ENCODE results near the gene SRD5A1. TPM values are rescaled to one million over a fixed set of nuclear protein-coding genes. Genes with fewer than 3 reads are reported as not detected.

The SRD5A1 gene
- total and polyA plus RNA-seq, 2 of the 8 experiments (the other 6 are each of a cell fraction or from before 2014, with no cell fraction given) = 34.7 to 42.4 TPM

GRCh38 chr5:6676702-6677101 is 43.5 kb downstream of the SRD5A1 start:
- H3K79me1 ChIP-seq (ENCODE audit: low read depth, low read length) = no peaks in the 10 kb centered on the region
- no peak overlapping the region for H3K23ac ChIP-seq (ENCODE audit: insufficient read length)
- H3K36me3 ChIP-seq (ENCODE audit: control insufficient read depth in 2 of 4, insufficient read depth in 4 of 4, low read length in 3 of 4) = peaks cover 0 to 7% (median 0%) of the 10 kb centered on the region in 4 experiments; a peak in 1 of 8 replicates
- H4K8ac ChIP-seq (ENCODE audit: extremely low read depth, insufficient read depth, low read length) = no peak overlapping the region
- no peaks in the 10 kb centered on the region for H3K4me1 ChIP-seq (replicated peaks in 1 of 4; ENCODE audit: control insufficient read depth in 3 of 4, insufficient read depth in 4 of 4, low read length in 3 of 4)
- H2BK20ac ChIP-seq (ENCODE audit: low read length) = no peak overlapping the region
- POLR2A ChIA-PET (ENCODE audit: partially characterized antibody) = interaction anchor here (1.0 to 1.4 kb wide), 2 partner anchors 11 to 12 kb away, joined by 3 to 4 read pairs; no protein-coding TSS in a partner anchor
- H3K9me3 ChIP-seq (ENCODE audit: insufficient read depth in 2 of 2, low read depth in 1 of 2, low read length in 1 of 2) = peaks cover 15 to 19% of the 10 kb centered on the region in 2 experiments
- no peak for DNase-seq (ENCODE audit: low read depth in 1 of 2, low spot score in 2 of 2)
- no peak overlapping the region for H3K4ac ChIP-seq (replicated peaks; ENCODE audit: insufficient read length, low read depth, low read length)
- no peak overlapping the region for H4K91ac ChIP-seq (replicated peaks; ENCODE audit: insufficient read length, low read length)
- H3K4me3 ChIP-seq (ENCODE audit: extremely low read depth in 1 of 4, insufficient read depth in 2 of 4, low read depth in 3 of 4, low read length in 4 of 4) = no peak overlapping the region
- H3K27me3 ChIP-seq (replicated peaks in 1 of 4; ENCODE audit: control insufficient read depth in 3 of 4, extremely low read depth in 1 of 4, insufficient read depth in 3 of 4, low read length in 3 of 4) = no peaks in the 10 kb centered on the region; a peak in 1 of 7 replicates
- 69% methylated on average over 2 of the region's 2 CpGs; no CpG with 5 or more reads in 1 of the 2 experiments for WGBS, 2 experiments (ENCODE audit: extremely low coverage in 1 of 2, insufficient coverage in 1 of 2, insufficient read length in 1 of 2, insufficient replicate concordance in 2 of 2, low coverage in 1 of 2, low lambda C conversion rate in 2 of 2, missing lambda C conversion rate in 1 of 2)
- peaks cover 0 to 2% of the 10 kb centered on the region in 2 experiments for H4K20me1 ChIP-seq (replicated peaks in 1 of 2; ENCODE audit: control insufficient read depth in 1 of 2, insufficient read depth in 2 of 2, low read length in 2 of 2)
- no peak overlapping the region for H2BK5ac ChIP-seq (ENCODE audit: low read depth, low read length)
- H2AFZ ChIP-seq (ENCODE audit: low read length) = no peak overlapping the region
- no peaks in the 10 kb centered on the region for H3K79me2 ChIP-seq (ENCODE audit: control insufficient read depth in 1 of 2, insufficient read depth in 2 of 2, low read length in 2 of 2)
- no peak overlapping the region for H3K4me2 ChIP-seq (ENCODE audit: insufficient read depth in 1 of 2, low read depth in 2 of 2, low read length in 2 of 2)
- CTCF ChIA-PET (ENCODE audit: partially characterized antibody) = interaction anchor here (1.0 kb wide), 1 partner anchor 11 kb away, joined by 3 read pairs; no protein-coding TSS in a partner anchor
- H2BK120ac ChIP-seq (replicated peaks; ENCODE audit: low read depth, low read length) = no peak overlapping the region
- no peak overlapping the region for H2BK15ac ChIP-seq (ENCODE audit: low read length)
- no peak overlapping the region for H3K18ac ChIP-seq (ENCODE audit: extremely low read depth, low read length)
- FAIRE-seq = no peak
- peaks cover 1% of the 10 kb centered on the region; the same call in 1 of the 2 replicates for H3K23me2 ChIP-seq (ENCODE audit: low read depth, low read length)
- H3K27ac ChIP-seq (ENCODE audit: low read depth, low read length) = no peak overlapping the region
- no peak overlapping the region for H3K14ac ChIP-seq (ENCODE audit: insufficient read length)
- no peak overlapping the region for H3K56ac ChIP-seq (replicated peaks; ENCODE audit: insufficient read length, low read depth, low read length)
- H2AK5ac ChIP-seq (ENCODE audit: low read depth, low read length) = no peak overlapping the region
- H3K9ac ChIP-seq (replicated peaks in 1 of 4; ENCODE audit: extremely low read depth in 1 of 4, low read depth in 3 of 4, low read length in 3 of 4) = no peak overlapping the region
- H2BK12ac ChIP-seq (ENCODE audit: low read depth, low read length) = no peak overlapping the region
- H4K5ac ChIP-seq (ENCODE audit: insufficient read length, low read depth, low read length) = no peak overlapping the region
- TF ChIP-seq ZNF274 (IDR thresholded peaks at IDR 0.05; ENCODE audit: borderline replicate concordance, extremely low read depth, low read length) (no peak), SP2 (IDR thresholded peaks at IDR 0.05; ENCODE audit: low read length) (no peak), GTF2F1 (IDR thresholded peaks at IDR 0.05; ENCODE audit: borderline replicate concordance, low read depth, low read length) (no peak), SP4 (IDR thresholded peaks at IDR 0.05; ENCODE audit: low read length) (no peak), CTBP2 (IDR thresholded peaks at IDR 0.05; ENCODE audit: borderline replicate concordance, insufficient read depth, insufficient read length, low read length) (no peak), KDM1A (IDR thresholded peaks at IDR 0.05; ENCODE audit: borderline replicate concordance, low read length) (no peak)
- TF ChIP-seq, protein P1, sequence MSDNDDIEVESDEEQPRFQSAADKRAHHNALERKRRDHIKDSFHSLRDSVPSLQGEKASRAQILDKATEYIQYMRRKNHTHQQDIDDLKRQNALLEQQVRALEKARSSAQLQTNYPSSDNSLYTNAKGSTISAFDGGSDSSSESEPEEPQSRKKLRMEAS (IDR thresholded peaks at IDR 0.05) = no peak

All from H1 (cell line).